Loucy (cell line): ENCODE results near the gene TMPRSS11F.

Experiments used
- H2AFZ ChIP-seq: fragments of 200-600 bp; sonication (generic); 2 replicates; pipeline ENCODE4 v1.6.0; 2016; ENCODE audit warnings: antibody characterized with exemption, mild to moderate bottlenecking, low read length, moderate library complexity
- H3F3A ChIP-seq: fragments of 200-600 bp; 2 replicates; pipeline ENCODE4 v1.6.0; 2016; ENCODE audit warnings: antibody characterized with exemption, low read depth, mild to moderate bottlenecking
- H3K27me3 ChIP-seq: fragments of 200-600 bp; sonication (generic); 2 replicates; pipeline ENCODE4 v1.6.1; 2014; ENCODE audit warnings: low read length, mild to moderate bottlenecking; ENCODE audit not compliant: insufficient read depth, poor library complexity, severe bottlenecking
- H3K36me3 ChIP-seq: fragments of 200-600 bp; sonication (generic); 2 replicates; pipeline ENCODE4 v1.6.1; 2016; ENCODE audit warnings: low read length; ENCODE audit not compliant: insufficient read depth
- H3K4me1 ChIP-seq: fragments of 200-600 bp; sonication (generic); 2 replicates; pipeline ENCODE4 v1.5.1; 2014; ENCODE audit warnings: low read length, mild to moderate bottlenecking; ENCODE audit not compliant: insufficient read depth, poor library complexity, severe bottlenecking
- H3K4me2 ChIP-seq: fragments of 200-600 bp; sonication (generic); 2 replicates; pipeline ENCODE4 v1.6.0; 2014; ENCODE audit warnings: antibody characterized with exemption, low read length, low read depth, mild to moderate bottlenecking; ENCODE audit not compliant: poor library complexity, severe bottlenecking
- H3K4me3 ChIP-seq: fragments of 200-600 bp; sonication (generic); 2 replicates; pipeline ENCODE4 v1.5.1; 2014; ENCODE audit warnings: low read length, mild to moderate bottlenecking, mixed read lengths; ENCODE audit not compliant: poor library complexity, severe bottlenecking
- H3K79me2 ChIP-seq: fragments of 200-600 bp; sonication (generic); 2 replicates; pipeline ENCODE4 v1.6.1; 2014; ENCODE audit warnings: low read length; ENCODE audit not compliant: insufficient read depth
- H3K9ac ChIP-seq: fragments of 200-600 bp; sonication (generic); 2 replicates; pipeline ENCODE4 v1.6.0; 2014; ENCODE audit warnings: mild to moderate bottlenecking, low read depth, low read length, moderate library complexity; ENCODE audit not compliant: poor library complexity, severe bottlenecking
- H3K9me2 ChIP-seq: fragments of 200-600 bp; sonication (generic); replicated peaks from 2 replicates; pipeline ENCODE4 v1.6.1; 2016; ENCODE audit warnings: low read depth, low read length, mixed read lengths
- H3K9me3 ChIP-seq: fragments of 200-600 bp; sonication (generic); 2 replicates; pipeline ENCODE4 v1.6.1; 2014; ENCODE audit warnings: mild to moderate bottlenecking, antibody characterized with exemption, low read length, low read depth; ENCODE audit not compliant: insufficient read depth
- H4K20me1 ChIP-seq: fragments of 200-600 bp; sonication (generic); 2 replicates; pipeline ENCODE4 v1.6.0; 2014; ENCODE audit warnings: antibody characterized with exemption, low read length, mild to moderate bottlenecking; ENCODE audit not compliant: insufficient read depth, poor library complexity, severe bottlenecking
- CTCF ChIP-seq: fragments of 200-600 bp; sonication (generic); conservative IDR thresholded peaks from 2 replicates; pipeline ENCODE4 v1.5.1; 2014; ENCODE audit warnings: mild to moderate bottlenecking, antibody characterized with exemption, low read length
- EZH2phosphoT487 ChIP-seq: fragments of 200-600 bp; IDR thresholded peaks from 2 replicates; pipeline ENCODE4 v1.6.1; 2018; ENCODE audit warnings: antibody characterized with exemption, mild to moderate bottlenecking, moderate library complexity, borderline replicate concordance

TMPRSS11F gene

GRCh38 chr4:68152411-68152810, 22.7 kb upstream of the TMPRSS11F start:
- Histone ChIP-seq H3K4me1 (no peaks in the 10 kb centered on the region), H3F3A (no peaks in the 10 kb centered on the region), H3K9me2 (no peaks in the 10 kb centered on the region), H3K36me3 (no peaks in the 10 kb centered on the region), H3K9me3 (no peaks in the 10 kb centered on the region), H3K9ac (no peak overlapping the region), H3K4me2 (no peak overlapping the region), H4K20me1 (no peaks in the 10 kb centered on the region), H3K27me3 (no peaks in the 10 kb centered on the region), H3K4me3 (no peak overlapping the region), H2AFZ (no peak overlapping the region), H3K79me2 (no peaks in the 10 kb centered on the region)
- no peak for TF ChIP-seq EZH2phosphoT487
- TF ChIP-seq CTCF = no peak

GRCh38 chr4:68148800-68149685, 19.4 kb upstream of the TMPRSS11F start:
- Histone ChIP-seq H3K4me1 (no peaks in the 10 kb centered on the region), H3K9ac (no peak overlapping the region), H2AFZ (no peak overlapping the region), H3K4me3 (no peak overlapping the region), H3K27me3 (no peaks in the 10 kb centered on the region), H3K36me3 (no peaks in the 10 kb centered on the region), H3K9me3 (no peaks in the 10 kb centered on the region), H3K79me2 (no peaks in the 10 kb centered on the region), H3F3A (no peaks in the 10 kb centered on the region), H3K4me2 (no peak overlapping the region), H3K9me2 (no peaks in the 10 kb centered on the region), H4K20me1 (no peaks in the 10 kb centered on the region)
- TF ChIP-seq CTCF = no peak
- TF ChIP-seq EZH2phosphoT487 = no peak

GRCh38 chr4:68147079-68147478, 17.4 kb upstream of the TMPRSS11F start:
- Histone ChIP-seq H3K4me1 (no peaks in the 10 kb centered on the region), H3K79me2 (no peaks in the 10 kb centered on the region), H3K27me3 (no peaks in the 10 kb centered on the region), H3K9me2 (no peaks in the 10 kb centered on the region), H3K9ac (no peak overlapping the region), H3K4me3 (no peak overlapping the region), H3K4me2 (no peak overlapping the region), H4K20me1 (no peaks in the 10 kb centered on the region), H2AFZ (no peak overlapping the region), H3F3A (no peaks in the 10 kb centered on the region), H3K36me3 (no peaks in the 10 kb centered on the region), H3K9me3 (no peaks in the 10 kb centered on the region)
- TF ChIP-seq EZH2phosphoT487 (no peak), CTCF (no peak)
